PC-3 (cell line): ENCODE data around the gene COL19A1. TPM values are rescaled to one million over a fixed set of nuclear protein-coding genes. Genes with fewer than 3 reads are reported as not detected.

Source experiments
- ATAC-seq: fragments of 200-7000 bp; cut with Tn5 transposase; 2 replicates; pipeline ENCODE4 v1.9.1; 2020; ENCODE audit warnings: mild to moderate bottlenecking, moderate library complexity
- BruUV-seq: library from RNA; stranded (reverse); fragments of 400-500 nt; replicated peaks from 2 replicates; lab custom pipeline; 2021; lab: Mats Ljungman, UMichigan
- CTCF ChIA-PET: fragments of 300-600 bp; sonication (Branson Sonifier 250); formaldehyde crosslinking; loops from one replicate; lab custom pipeline; 2022; ENCODE audit warnings: antibody characterized with exemption; lab: Charles Lee
- POLR2A ChIA-PET: fragments of 300-600 bp; sonication (Branson Sonifier 250); formaldehyde crosslinking; loops from one replicate; lab custom pipeline; 2022; ENCODE audit warnings: antibody characterized with exemption; ENCODE audit not compliant: unreplicated experiment; lab: Charles Lee
- DNase-seq: peaks from one replicate; pipeline ENCODE4 v3.0.0-alpha.2; 2015
- H2AFZ ChIP-seq: fragments of 300-600 bp; sonication (generic); 2 replicates; pipeline ENCODE4 v1.6.0; 2016; ENCODE audit warnings: antibody characterized with exemption, low read length
- H3F3A ChIP-seq: fragments of 300-600 bp; sonication (generic); one replicate; pipeline ENCODE4 v1.6.0; 2017; ENCODE audit warnings: antibody characterized with exemption, low read length, control low read depth, mild to moderate bottlenecking; ENCODE audit not compliant: unreplicated experiment
- H3K27ac ChIP-seq: fragments of 300-600 bp; sonication (generic); 2 replicates; pipeline ENCODE4 v1.5.1; 2016; ENCODE audit warnings: mild to moderate bottlenecking, low read length
- H3K27me3 ChIP-seq: fragments of 300-600 bp; sonication (generic); 2 replicates; pipeline ENCODE4 v1.6.1; 2016; ENCODE audit warnings: low read length, mixed read lengths
- H3K36me3 ChIP-seq: fragments of 300-600 bp; sonication (generic); 2 replicates; pipeline ENCODE4 v1.6.1; 2016; ENCODE audit warnings: low read depth, mixed run types, low read length, mixed read lengths
- H3K4me1 ChIP-seq: fragments of 300-600 bp; sonication (generic); 2 replicates; pipeline ENCODE4 v1.5.1; 2016; ENCODE audit warnings: low read length; ENCODE audit not compliant: insufficient read depth
- H3K4me2 ChIP-seq: fragments of 300-600 bp; sonication (generic); 2 replicates; pipeline ENCODE4 v1.6.0; 2016; ENCODE audit warnings: low read length
- H3K4me3 ChIP-seq: fragments of 300-600 bp; sonication (generic); 2 replicates; pipeline ENCODE4 v1.5.1; 2016; ENCODE audit warnings: mild to moderate bottlenecking, low read length, mixed read lengths
- H3K79me2 ChIP-seq: fragments of 300-600 bp; sonication (generic); 2 replicates; pipeline ENCODE4 v1.6.1; 2017; ENCODE audit warnings: low read length, mixed read lengths
- H3K9ac ChIP-seq: fragments of 300-600 bp; sonication (generic); 2 replicates; pipeline ENCODE4 v1.6.0; 2016; ENCODE audit warnings: mild to moderate bottlenecking, low read length
- H3K9me2 ChIP-seq: fragments of 300-600 bp; sonication (generic); replicated peaks from 2 replicates; pipeline ENCODE4 v1.6.1; 2016; ENCODE audit warnings: mixed run types, low read length, mixed read lengths
- H3K9me3 ChIP-seq: fragments of 300-600 bp; sonication (generic); 2 replicates; pipeline ENCODE4 v1.6.1; 2016; ENCODE audit warnings: low read length, mixed read lengths
- H4K20me1 ChIP-seq: fragments of 300-600 bp; sonication (generic); 2 replicates; pipeline ENCODE4 v1.6.1; 2016; ENCODE audit warnings: low read length, mixed read lengths
- CTCF ChIP-seq: fragments of 300-600 bp; sonication (generic); conservative IDR thresholded peaks from 2 replicates; pipeline ENCODE4 v1.5.1; 2017; ENCODE audit warnings: antibody characterized with exemption, low read depth, mild to moderate bottlenecking, low read length
- EZH2 ChIP-seq: fragments of 300-600 bp; sonication (generic); IDR thresholded peaks from one replicate; pipeline ENCODE4 v1.6.1; 2017; ENCODE audit warnings: antibody characterized with exemption, mild to moderate bottlenecking, low read length; ENCODE audit not compliant: unreplicated experiment
- EZH2phosphoT487 ChIP-seq: fragments of 300-600 bp; sonication (generic); IDR thresholded peaks from 2 replicates; pipeline ENCODE4 v1.6.1; 2018; ENCODE audit warnings: mild to moderate bottlenecking, antibody characterized with exemption, low read length, borderline replicate concordance
- intact Hi-C: fragments of 100-400 bp; cut with micrococcal nuclease; formaldehyde crosslinking; loops from 2 replicates; pipeline ENCODE4 v1.9.0; 2023
- total RNA-seq: library from RNA; depleted of rRNA; stranded (reverse); fragments of >200 nt; gene quantifications from 2 replicates; pipeline ENCODE4 v1.2.3, GENCODE V29; 2014

The COL19A1 gene
- total RNA-seq, 1 experiment from 2014 or later = not detected

GRCh38 chr6:70184723-70185122 lies 318.4 kb downstream of the COL19A1 start:
- no peak for ATAC-seq
- Histone ChIP-seq H3K4me1 (no peaks in the 10 kb centered on the region), H3K27ac (no peak overlapping the region), H3K9me2 (no peaks in the 10 kb centered on the region), H3F3A (no peaks in the 10 kb centered on the region), H3K4me3 (no peak overlapping the region), H3K79me2 (no peaks in the 10 kb centered on the region), H3K9me3 (no peaks in the 10 kb centered on the region), H3K9ac (no peak overlapping the region), H3K27me3 (no peaks in the 10 kb centered on the region), H3K4me2 (no peak overlapping the region), H4K20me1 (no peaks in the 10 kb centered on the region), H2AFZ (no peak overlapping the region), H3K36me3 (no peaks in the 10 kb centered on the region)
- no TSS peak for BruUV-seq
- TF ChIP-seq EZH2phosphoT487 (no peak), CTCF (no peak), EZH2 (no peak)
- POLR2A ChIA-PET = no interaction called here
- no peak for DNase-seq
- intact Hi-C loops = no loop called here
- CTCF ChIA-PET = no interaction called here

- TF ChIP-seq CTCF = no peak
- TF ChIP-seq EZH2 = no peak
- no peak for TF ChIP-seq EZH2phosphoT487
- DNase-seq = no peak
- ChIA-PET POLR2A (no interaction called here), CTCF (no interaction called here)
- BruUV-seq = no TSS peak
- Histone ChIP-seq H3K4me1 (no peaks in the 10 kb centered on the region), H4K20me1 (no peaks in the 10 kb centered on the region), H3F3A (no peaks in the 10 kb centered on the region), H3K9me2 (no peaks in the 10 kb centered on the region), H3K9me3 (no peaks in the 10 kb centered on the region), H2AFZ (no peak overlapping the region), H3K4me2 (no peak overlapping the region), H3K4me3 (no peak overlapping the region), H3K79me2 (no peaks in the 10 kb centered on the region), H3K27me3 (0 out of 2 replicates have a peak, but pooled peaks cover 2% of the 10 kb centered on the region), H3K9ac (no peak overlapping the region), H3K27ac (no peak overlapping the region), H3K36me3 (no peaks in the 10 kb centered on the region)
- no peak for ATAC-seq
- intact Hi-C loops = no loop called here
Measured at GRCh38 chr6:70186461-70186860, 320.1 kb downstream of the COL19A1 start.

- Histone ChIP-seq H3K79me2 (no peaks in the 10 kb centered on the region), H3K9ac (no peak overlapping the region), H3K27ac (no peak overlapping the region), H3K4me3 (no peak overlapping the region), H3K9me2 (no peaks in the 10 kb centered on the region), H3K9me3 (no peaks in the 10 kb centered on the region), H4K20me1 (no peaks in the 10 kb centered on the region), H3K4me2 (no peak overlapping the region), H3F3A (no peaks in the 10 kb centered on the region), H3K27me3 (peaks cover 11% of the 10 kb centered on the region; the same call in 1 of the 2 replicates), H2AFZ (no peak overlapping the region), H3K36me3 (no peaks in the 10 kb centered on the region), H3K4me1 (no peaks in the 10 kb centered on the region)
- no TSS peak for BruUV-seq
- ATAC-seq = no peak
- ChIA-PET CTCF (no interaction called here), POLR2A (no interaction called here)
- intact Hi-C loops = no loop called here
- DNase-seq = no peak
- TF ChIP-seq CTCF = no peak
- no peak for TF ChIP-seq EZH2
- no peak for TF ChIP-seq EZH2phosphoT487
Measured at GRCh38 chr6:70188202-70188601, 321.8 kb downstream of the COL19A1 start.
